Neural cell (in vitro differentiated cells): ENCODE results near the gene ZNF366.

ENCODE experiments used
- EZH2 ChIP-seq: fragments of 200-600, 300-800 bp; shearing (Covaris generic), sonication (generic); IDR thresholded peaks from 2 replicates; pipeline ENCODE4 v1.6.1; 2014; ENCODE audit warnings: antibody characterized with exemption, low read length, borderline replicate concordance, mild to moderate bottlenecking; ENCODE audit not compliant: insufficient read depth, poor library complexity, severe bottlenecking
- RAD21 ChIP-seq: fragments of 450-650 bp; conservative IDR thresholded peaks from 2 replicates; pipeline ENCODE4 v1.6.1; 2014; ENCODE audit warnings: antibody characterized with exemption, mild to moderate bottlenecking, moderate library complexity
- TF ChIP-seq, protein P1 (sequence below): fragments of 450-650 bp; IDR thresholded peaks from 2 replicates; pipeline ENCODE4 v1.5.1; 2014; ENCODE audit warnings: antibody characterized with exemption, mild to moderate bottlenecking, moderate library complexity; ENCODE audit not compliant: poor library complexity, severe bottlenecking

DNA sequence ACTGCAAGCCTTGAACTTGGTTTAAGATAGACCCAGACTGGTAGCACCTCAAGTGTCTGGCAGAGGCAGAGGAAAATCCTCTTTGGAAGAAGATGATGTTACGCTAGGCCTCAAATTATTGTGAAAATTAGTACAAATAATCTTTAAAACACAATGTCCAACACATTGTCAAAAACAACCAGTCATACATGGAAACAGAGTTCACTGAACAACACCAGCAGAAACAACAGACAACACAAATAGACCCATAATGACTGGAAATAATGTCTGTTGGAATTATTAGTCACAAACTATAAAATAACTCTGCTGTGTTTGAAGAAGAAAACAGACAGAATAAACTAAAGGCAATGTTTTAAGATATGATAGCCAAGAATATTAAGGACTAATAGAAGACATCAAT lies 15.4 kb upstream of the ZNF366 start:
- TF ChIP-seq RAD21 (no peak), EZH2 (no peak)
- TF ChIP-seq, protein P1, sequence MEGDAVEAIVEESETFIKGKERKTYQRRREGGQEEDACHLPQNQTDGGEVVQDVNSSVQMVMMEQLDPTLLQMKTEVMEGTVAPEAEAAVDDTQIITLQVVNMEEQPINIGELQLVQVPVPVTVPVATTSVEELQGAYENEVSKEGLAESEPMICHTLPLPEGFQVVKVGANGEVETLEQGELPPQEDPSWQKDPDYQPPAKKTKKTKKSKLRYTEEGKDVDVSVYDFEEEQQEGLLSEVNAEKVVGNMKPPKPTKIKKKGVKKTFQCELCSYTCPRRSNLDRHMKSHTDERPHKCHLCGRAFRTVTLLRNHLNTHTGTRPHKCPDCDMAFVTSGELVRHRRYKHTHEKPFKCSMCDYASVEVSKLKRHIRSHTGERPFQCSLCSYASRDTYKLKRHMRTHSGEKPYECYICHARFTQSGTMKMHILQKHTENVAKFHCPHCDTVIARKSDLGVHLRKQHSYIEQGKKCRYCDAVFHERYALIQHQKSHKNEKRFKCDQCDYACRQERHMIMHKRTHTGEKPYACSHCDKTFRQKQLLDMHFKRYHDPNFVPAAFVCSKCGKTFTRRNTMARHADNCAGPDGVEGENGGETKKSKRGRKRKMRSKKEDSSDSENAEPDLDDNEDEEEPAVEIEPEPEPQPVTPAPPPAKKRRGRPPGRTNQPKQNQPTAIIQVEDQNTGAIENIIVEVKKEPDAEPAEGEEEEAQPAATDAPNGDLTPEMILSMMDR = no peak
